22Rv1 (cell line): ENCODE results near the gene NEDD4L.

Experiments used
- CTCF ChIP-seq: fragments of 450-650 bp; IDR thresholded peaks from 2 replicates; pipeline ENCODE4 v1.5.1; 2017; ENCODE audit warnings: mild to moderate bottlenecking
- ZFX ChIP-seq: fragments of 450-650 bp; IDR thresholded peaks from 2 replicates; pipeline ENCODE4 v1.6.1; 2017; ENCODE audit warnings: antibody characterized with exemption, borderline replicate concordance

- TF ChIP-seq CTCF (no peak), ZFX (no peak)
Measured at GRCh38 chr18:58215011-58215410, 171.0 kb downstream of the NEDD4L start.
